ENCODE data around the gene OR7E24. TPM values are rescaled to one million over a fixed set of nuclear protein-coding genes. Genes with fewer than 3 reads are reported as not detected.

Gene OR7E24
- total and polyA plus RNA-seq, 3 experiments from 2014 or later = not detected

Other genes starting within 250 kb of the OR7E24 start
- under 1 TPM; under 0.01 to 0.02 TPM for gene MUC16, start 240.5 kb upstream of the OR7E24 start, total RNA-seq
- 0.02 TPM for gene MUC16, start 240.5 kb upstream of the OR7E24 start, polyA plus RNA-seq
- not detected for gene OR1M1, start 163.9 kb upstream of the OR7E24 start, total RNA-seq
- gene OR1M1, start 163.9 kb upstream of the OR7E24 start, polyA plus RNA-seq = not detected
- gene OR7G2, start 143.5 kb upstream of the OR7E24 start, total RNA-seq = not detected
- gene OR7G2, start 143.5 kb upstream of the OR7E24 start, polyA plus RNA-seq = not detected
- not detected for gene OR7G1, start 135.2 kb upstream of the OR7E24 start, total RNA-seq
- not detected for gene OR7G1, start 135.2 kb upstream of the OR7E24 start, polyA plus RNA-seq
- not detected for gene OR7G3, start 124.0 kb upstream of the OR7E24 start, total RNA-seq
- gene OR7G3, start 124.0 kb upstream of the OR7E24 start, polyA plus RNA-seq = not detected
- gene ZNF317, start 110.5 kb upstream of the OR7E24 start, total RNA-seq = 10 to 100 TPM; 54.1 to 59.7 TPM
- gene ZNF317, start 110.5 kb upstream of the OR7E24 start, polyA plus RNA-seq = 50.7 TPM
- gene OR7D2, start 72.0 kb upstream of the OR7E24 start, total RNA-seq = not detected
- not detected for gene OR7D2, start 72.0 kb upstream of the OR7E24 start, polyA plus RNA-seq
- not detected for gene OR7D4, start 31.3 kb upstream of the OR7E24 start, total RNA-seq
- gene OR7D4, start 31.3 kb upstream of the OR7E24 start, polyA plus RNA-seq = not detected
- 1 to 10 TPM; 5.5 to 5.9 TPM for gene ZNF699, start 58.9 kb downstream of the OR7E24 start, total RNA-seq
- 11.3 TPM for gene ZNF699, start 58.9 kb downstream of the OR7E24 start, polyA plus RNA-seq
- gene ZNF559, start 73.2 kb downstream of the OR7E24 start, total RNA-seq = 10 to 100 TPM; 14.2 to 17.3 TPM
- gene ZNF559, start 73.2 kb downstream of the OR7E24 start, polyA plus RNA-seq = 36.2 TPM
- gene ZNF177, start 112.1 kb downstream of the OR7E24 start, total RNA-seq = under 1 TPM; 0.13 to 0.72 TPM
- gene ZNF177, start 112.1 kb downstream of the OR7E24 start, polyA plus RNA-seq = 0.63 TPM
- 10 to 100 TPM; 34.7 to 35.6 TPM for gene ZNF266, start 184.6 kb downstream of the OR7E24 start, total RNA-seq
- 18.6 TPM for gene ZNF266, start 184.6 kb downstream of the OR7E24 start, polyA plus RNA-seq
- gene ZNF560, start 247.7 kb downstream of the OR7E24 start, total RNA-seq = not detected
- gene ZNF560, start 247.7 kb downstream of the OR7E24 start, polyA plus RNA-seq = not detected

Measured in CD8-positive, alpha-beta memory T cell (primary cell).